Heart right ventricle (tissue), 16 donors: Measurements from ENCODE around the gene API5. TPM values are rescaled to one million over a fixed set of nuclear protein-coding genes. Genes with fewer than 3 reads are reported as not detected.

Source experiments
- ATAC-seq, 8 donors: fragments of 200-7000 bp; cut with Tn5 transposase; one replicate each; pipeline ENCODE4 v1.9.1; 2020; ENCODE audit warnings: mild to moderate bottlenecking in 8 of 8, moderate library complexity in 8 of 8, moderate number of reproducible peaks in 1 of 8
- DNase-seq, 2 donors: peaks; one replicate each; pipeline ENCODE4 v3.0.0-alpha.2; 2020
- H3K27ac ChIP-seq, 10 donors: fragments of 200-600 bp; sonication (generic) in 2 of 10; one replicate each; pipeline versions ENCODE4 v1.5.0 to v1.8.0; 2020 to 2022; ENCODE audit warnings: mild to moderate bottlenecking in 3 of 10
- H3K27me3 ChIP-seq, 7 donors: fragments of 200-600 bp; one replicate each; pipeline ENCODE4 v1.8.0; 2021 to 2022; ENCODE audit warnings: mild to moderate bottlenecking in 2 of 7
- H3K36me3 ChIP-seq, 9 donors: fragments of 200-600 bp; sonication (generic) in 1 of 9; one replicate each; pipeline versions ENCODE4 v1.5.0 to v1.8.0; 2020 to 2022; ENCODE audit warnings: mild to moderate bottlenecking in 2 of 9
- H3K4me1 ChIP-seq, 9 donors: fragments of 200-600 bp; sonication (generic) in 1 of 9; one replicate each; pipeline versions ENCODE4 v1.5.0 to v1.8.0; 2020 to 2022; ENCODE audit warnings: mild to moderate bottlenecking in 4 of 9
- H3K4me3 ChIP-seq, 10 donors: fragments of 200-600 bp; sonication (generic) in 2 of 10; one replicate each; pipeline versions ENCODE4 v1.5.0 to v1.8.0; 2020 to 2022; ENCODE audit warnings: mild to moderate bottlenecking in 7 of 10, moderate library complexity in 2 of 10
- H3K9me3 ChIP-seq, 11 donors: fragments of 200-600 bp in 10 of 11; sonication (generic) in 2 of 11; one replicate each; pipeline versions ENCODE4 v1.5.0 to v1.8.0; 2013 to 2022; ENCODE audit warnings: mild to moderate bottlenecking in 2 of 11, control low read depth in 1 of 11, moderate library complexity in 1 of 11
- WGBS, 2 donors: extraction: QIAGEN DNeasy Blood & Tissue Kit; methylation state at CpG; one replicate each; pipeline ENCODE4 v1.1.7; 2013; ENCODE audit warnings: inconsistent platforms in 1 of 2; 5-methylcytosine and 5-hydroxymethylcytosine counted together
- intact Hi-C, 10 donors: fragments of 100-400 bp; cut with DNase I; formaldehyde crosslinking; loops; one replicate each; pipeline versions ENCODE4 v1.11.1 to v1.14.2; 2022
- polyA plus RNA-seq, 2 donors: library from polyadenylated mRNA; stranded (reverse); fragments of 200-250 nt; gene quantifications; one replicate each; pipeline ENCODE4 v1.2.3, GENCODE V29; 2013
- total RNA-seq, 10 donors: library from RNA; stranded (reverse); fragmentation: NEBNext Ultra II Directional in 3 of 10; extraction: Animal tissue kit (Norgen Biotek cat#: 25700) in 3 of 10; gene quantifications; one replicate each; pipeline versions ENCODE4 v1.2.1 to v1.2.4, GENCODE V29; 2021 to 2023
- TF ChIP-seq, protein P1 (sequence below), 9 donors: fragments of 200-600 bp; sonication (generic) in 2 of 9; IDR thresholded peaks; one replicate each; pipeline versions ENCODE4 v1.5.0 to v1.8.0; 2021 to 2022; ENCODE audit warnings: antibody characterized with exemption in 9 of 9, mild to moderate bottlenecking in 5 of 9, moderate library complexity in 1 of 9
- donor health status: Arrhythmogenic right ventricular cardiomyopathy.
- donor health status: ischemic (EF 13 %, LVEDD 7.1; RV severe dilation, severe dysfunction).
- donor health status: healthy with polysubstance abuse.
- donor health status: DM: no; HTN: yes; CAD: no.
- donor health status: DM: no; HTN: no; CAD: no.
- donor health status: ischemic (EF 25% LVEDD 6.9; RV normal size, moderate dysfunction).
- donor health status: ischemic (EF 25% LVEDD 5.7; RV mildly dilated, moderate dysfunction).
- donor health status: healthy.
- donor health status: DM: yes; HTN: yes; CAD: no.
- donor health status: Ischemic cardiomyopathy.
- donor health status: ischemic (EF 35%, LVEDD 5.7; RV mildly dilated, moderate dysfunction).
- donor health status: nonischemic (EF 11% LVEDD 7.7; RV severe dilation, severe dysfunction).
- donor health status: DM: yes; HTN: yes; CAD: no.
- donor health status: PGD.
- donor health status: ischemic (EF 29% LVEDD 5.4; RV normal size, mild dysfunction).
- donor health status: nonischemic (EF 23%, LVEDD 6.1; RV moderate dilation, normal function).

Gene API5
- total and polyA plus RNA-seq, 12 donors: 15.7 to 52.8 (median 40.4) TPM

DNA sequence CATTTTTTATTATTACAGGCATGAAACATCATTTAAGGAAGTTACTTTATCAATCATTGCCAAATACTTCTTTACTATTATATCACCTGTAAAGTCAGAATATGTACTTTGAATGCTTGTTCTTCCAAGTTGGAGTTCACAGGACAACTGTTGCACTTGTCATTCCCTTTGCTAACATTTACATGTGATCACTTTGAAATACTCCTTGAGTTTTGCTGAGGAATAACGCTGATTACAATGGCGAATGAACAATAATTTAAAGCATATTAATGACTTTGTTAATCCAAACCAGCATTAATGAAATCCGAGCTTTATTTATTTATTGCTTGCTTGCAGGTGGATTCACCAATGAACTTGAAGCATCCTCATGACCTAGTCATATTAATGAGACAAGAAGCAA, 67.1 kb downstream of the API5 start:
- intact Hi-C loops: no loop called here
- peaks cover 0 to 52% (median 0%) of the 10 kb centered on the region in 9 donors for H3K36me3 ChIP-seq
- H3K9me3 ChIP-seq: no peaks in the 10 kb centered on the region
- DNase-seq: no peak
- peaks cover 0 to 22% (median 5%) of the 10 kb centered on the region in 9 donors for H3K4me1 ChIP-seq
- WGBS, 2 donors: 95 to 96% methylated on average over 3 of the region's 3 CpGs
- TF ChIP-seq, protein P1, sequence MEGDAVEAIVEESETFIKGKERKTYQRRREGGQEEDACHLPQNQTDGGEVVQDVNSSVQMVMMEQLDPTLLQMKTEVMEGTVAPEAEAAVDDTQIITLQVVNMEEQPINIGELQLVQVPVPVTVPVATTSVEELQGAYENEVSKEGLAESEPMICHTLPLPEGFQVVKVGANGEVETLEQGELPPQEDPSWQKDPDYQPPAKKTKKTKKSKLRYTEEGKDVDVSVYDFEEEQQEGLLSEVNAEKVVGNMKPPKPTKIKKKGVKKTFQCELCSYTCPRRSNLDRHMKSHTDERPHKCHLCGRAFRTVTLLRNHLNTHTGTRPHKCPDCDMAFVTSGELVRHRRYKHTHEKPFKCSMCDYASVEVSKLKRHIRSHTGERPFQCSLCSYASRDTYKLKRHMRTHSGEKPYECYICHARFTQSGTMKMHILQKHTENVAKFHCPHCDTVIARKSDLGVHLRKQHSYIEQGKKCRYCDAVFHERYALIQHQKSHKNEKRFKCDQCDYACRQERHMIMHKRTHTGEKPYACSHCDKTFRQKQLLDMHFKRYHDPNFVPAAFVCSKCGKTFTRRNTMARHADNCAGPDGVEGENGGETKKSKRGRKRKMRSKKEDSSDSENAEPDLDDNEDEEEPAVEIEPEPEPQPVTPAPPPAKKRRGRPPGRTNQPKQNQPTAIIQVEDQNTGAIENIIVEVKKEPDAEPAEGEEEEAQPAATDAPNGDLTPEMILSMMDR (IDR thresholded peaks at IDR 0.05): no peak
- no peak for ATAC-seq
- no peak overlapping the region for H3K27ac ChIP-seq
- H3K4me3 ChIP-seq: no peak overlapping the region
- no peaks in the 10 kb centered on the region for H3K27me3 ChIP-seq

DNA sequence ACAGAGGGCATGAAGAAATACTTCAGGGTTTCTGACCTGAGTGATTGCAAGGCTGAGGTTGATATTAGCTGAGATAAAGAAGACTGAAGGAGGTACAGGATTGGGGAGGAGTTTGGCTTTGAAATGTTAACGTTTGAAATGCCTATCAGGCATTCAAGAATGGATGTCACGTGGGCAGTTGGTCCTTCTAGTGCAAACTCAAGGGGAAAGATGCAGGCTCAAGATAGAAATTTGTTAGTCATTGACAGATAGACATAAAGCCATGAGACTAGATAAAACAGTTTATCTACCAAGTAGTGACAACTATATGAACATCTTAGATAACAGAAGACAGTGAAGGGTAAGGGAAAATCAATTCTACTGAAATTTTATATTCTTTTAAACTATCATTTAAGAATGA, 70.0 kb downstream of the API5 start:
- H3K36me3 ChIP-seq: peaks cover 0 to 73% (median 0%) of the 10 kb centered on the region in 9 donors
- no peak for DNase-seq
- intact Hi-C loops: no loop called here
- peaks cover 0 to 20% (median 3%) of the 10 kb centered on the region in 9 donors for H3K4me1 ChIP-seq
- H3K4me3 ChIP-seq: no peak overlapping the region
- ATAC-seq: no peak
- no peaks in the 10 kb centered on the region for H3K27me3 ChIP-seq
- 70 to 73% methylated on average over 2 of the region's 2 CpGs for WGBS, 2 donors
- H3K27ac ChIP-seq: no peak overlapping the region
- no peaks in the 10 kb centered on the region for H3K9me3 ChIP-seq
- TF ChIP-seq, protein P1 (IDR thresholded peaks at IDR 0.05): no peak

GRCh38 chr11:43382614-43383013, 70.8 kb downstream of the API5 start:
- no peak overlapping the region for H3K4me3 ChIP-seq
- 85 to 90% methylated on average over 1 of the region's 1 CpG for WGBS, 2 donors
- TF ChIP-seq, protein P1 (IDR thresholded peaks at IDR 0.05): no peak
- no peaks in the 10 kb centered on the region for H3K27me3 ChIP-seq
- peaks cover 0 to 12% (median 0%) of the 10 kb centered on the region in 9 donors for H3K4me1 ChIP-seq
- no peaks in the 10 kb centered on the region for H3K9me3 ChIP-seq
- ATAC-seq: no peak
- intact Hi-C loops: no loop called here
- H3K36me3 ChIP-seq: peaks cover 0 to 81% (median 0%) of the 10 kb centered on the region in 9 donors
- no peak for DNase-seq
- no peak overlapping the region for H3K27ac ChIP-seq

DNA sequence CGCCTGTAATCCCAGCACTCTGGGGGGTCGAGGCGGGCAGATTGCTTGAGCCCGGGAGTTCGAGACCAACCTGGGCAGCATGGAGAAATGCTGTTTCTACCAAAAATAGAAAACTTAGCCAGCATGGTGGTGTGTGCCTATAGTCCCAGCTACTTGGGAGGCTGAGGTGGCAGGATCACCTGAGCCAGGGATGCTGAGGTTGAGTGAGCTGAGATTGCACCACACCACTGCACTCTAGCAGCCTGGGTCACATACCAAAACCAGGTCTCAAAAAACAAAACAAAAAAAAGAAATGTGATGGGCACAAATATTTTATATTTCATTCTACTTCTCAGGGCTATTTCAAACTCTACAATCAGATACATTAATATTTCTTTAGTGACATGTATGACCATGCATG, 72.6 kb downstream of the API5 start:
- H3K36me3 ChIP-seq: peaks cover 0 to 86% (median 4%) of the 10 kb centered on the region in 9 donors
- H3K27me3 ChIP-seq: no peaks in the 10 kb centered on the region
- TF ChIP-seq, protein P1 (IDR thresholded peaks at IDR 0.05): no peak
- WGBS, 2 donors: 91 to 98% methylated on average over 5 of the region's 5 CpGs
- no peak overlapping the region for H3K4me3 ChIP-seq
- H3K9me3 ChIP-seq: no peaks in the 10 kb centered on the region
- no peak for ATAC-seq
- DNase-seq: no peak
- no peaks in the 10 kb centered on the region for H3K4me1 ChIP-seq
- intact Hi-C loops: no loop called here
- H3K27ac ChIP-seq: no peak overlapping the region
